ENCODE results near the gene TRDN.

GRCh38 chr6:123295672-123296071, 341.1 kb downstream of the TRDN start:
- TF ChIP-seq CTCF (IDR thresholded peaks at IDR 0.05; ENCODE audit: low read depth, low read length, poor library complexity, severe bottlenecking) (no peak), EZH2phosphoT487 (IDR thresholded peaks at IDR 0.05; ENCODE audit: borderline replicate concordance, low read length) (no peak)

Measured in DOHH2 (cell line).